Astrocyte (in vitro differentiated cells and primary cell): ENCODE measurements around the gene TNRC6C. TPM values are rescaled to one million over a fixed set of nuclear protein-coding genes. Genes with fewer than 3 reads are reported as not detected.

Experiments used
- DNase-seq: peaks from one replicate; pipeline ENCODE4 v3.0.0-alpha.2; 2010; ENCODE audit warnings: low read depth
- FAIRE-seq: peaks from 2 replicates; lab custom pipeline; 2011; peaks lifted over from hg19 to GRCh38; lab: Jason Lieb, UNC
- H2AFZ ChIP-seq: 2 replicates; pipeline ENCODE4 v1.6.0; 2012; ENCODE audit warnings: low read depth, low read length, inconsistent platforms
- H3K27ac ChIP-seq: 2 replicates; pipeline ENCODE4 v1.5.1; 2011; ENCODE audit warnings: low read depth, low read length, inconsistent platforms
- H3K27me3 ChIP-seq: 2 replicates; pipeline ENCODE4 v1.6.0; 2011; ENCODE audit warnings: low read length, inconsistent platforms; ENCODE audit not compliant: insufficient read depth
- H3K36me3 ChIP-seq: 2 replicates; pipeline ENCODE4 v1.5.1; 2011; ENCODE audit warnings: low read length, inconsistent platforms; ENCODE audit not compliant: insufficient read depth
- H3K4me1 ChIP-seq: 2 replicates; pipeline ENCODE4 v1.5.1; 2011; ENCODE audit warnings: low read length, inconsistent platforms; ENCODE audit not compliant: insufficient read depth
- H3K4me2 ChIP-seq: 2 replicates; pipeline ENCODE4 v1.6.0; 2012; ENCODE audit warnings: low read length, inconsistent platforms
- H3K4me3 ChIP-seq: 2 replicates; pipeline ENCODE4 v1.5.1; 2011; ENCODE audit warnings: low read depth, mild to moderate bottlenecking, low read length, inconsistent platforms; ENCODE audit not compliant: insufficient read depth
- H3K79me2 ChIP-seq: 2 replicates; pipeline ENCODE4 v1.6.0; 2012; ENCODE audit warnings: mild to moderate bottlenecking, low read length, inconsistent platforms; ENCODE audit not compliant: insufficient read depth
- H3K9ac ChIP-seq: 2 replicates; pipeline ENCODE4 v1.6.0; 2012; ENCODE audit warnings: mild to moderate bottlenecking, low read length, inconsistent platforms
- H3K9me3 ChIP-seq: 2 replicates; pipeline ENCODE4 v1.5.1; 2012; ENCODE audit warnings: low read depth, mild to moderate bottlenecking, low read length, inconsistent platforms; ENCODE audit not compliant: insufficient read depth
- H4K20me1 ChIP-seq: 2 replicates; pipeline ENCODE4 v1.6.0; 2012; ENCODE audit warnings: low read length, inconsistent platforms; ENCODE audit not compliant: insufficient read depth
- H3K27ac Mint-ChIP-seq: one replicate; pipeline ENCODE4 v1.8.0; 2021; ENCODE audit warnings: mild to moderate bottlenecking, mixed read lengths; ENCODE audit not compliant: unreplicated experiment
- H3K27me3 Mint-ChIP-seq: one replicate; pipeline ENCODE4 v1.8.0; 2021; ENCODE audit warnings: low read depth, mixed read lengths; ENCODE audit not compliant: unreplicated experiment
- H3K36me3 Mint-ChIP-seq: one replicate; pipeline ENCODE4 v1.8.0; 2021; ENCODE audit warnings: low read depth, mixed read lengths; ENCODE audit not compliant: unreplicated experiment
- H3K4me1 Mint-ChIP-seq: one replicate; pipeline ENCODE4 v1.8.0; 2021; ENCODE audit warnings: low read depth, mixed read lengths; ENCODE audit not compliant: unreplicated experiment
- H3K4me3 Mint-ChIP-seq: one replicate; pipeline ENCODE4 v1.8.0; 2021; ENCODE audit warnings: mild to moderate bottlenecking, moderate library complexity, mixed read lengths; ENCODE audit not compliant: unreplicated experiment
- H3K9me3 Mint-ChIP-seq: one replicate; pipeline ENCODE4 v1.8.0; 2021; ENCODE audit warnings: mild to moderate bottlenecking, mixed read lengths; ENCODE audit not compliant: unreplicated experiment
- CTCF ChIP-seq: IDR thresholded peaks from 2 replicates; pipeline ENCODE4 v1.5.1; 2011; ENCODE audit warnings: low read depth, mild to moderate bottlenecking, inconsistent platforms, low read length, moderate library complexity; ENCODE audit not compliant: insufficient read depth
- EZH2 ChIP-seq: IDR thresholded peaks from 2 replicates; pipeline ENCODE4 v1.6.1; 2012; ENCODE audit warnings: mild to moderate bottlenecking, low read length, inconsistent platforms; ENCODE audit not compliant: insufficient read depth
- total RNA-seq: library from RNA; stranded (reverse); gene quantifications from 2 replicates; pipeline ENCODE4 v1.2.1, GENCODE V29; 2021

Gene TNRC6C
- total RNA-seq, 1 donor from 2014 or later = 7.3 TPM

- H3K9me3 ChIP-seq = no peaks in the 10 kb centered on the region
- H3K27me3 Mint-ChIP-seq = no peaks in the 10 kb centered on the region
- no peak overlapping the region for H3K27ac Mint-ChIP-seq
- no peaks in the 10 kb centered on the region for H3K9me3 Mint-ChIP-seq
- peaks cover 10% of the 10 kb centered on the region for H3K4me1 ChIP-seq
- TF ChIP-seq EZH2 (no peak), CTCF (no peak)
- no peak overlapping the region for H3K4me2 ChIP-seq
- DNase-seq = no peak
- H3K79me2 ChIP-seq = no peaks in the 10 kb centered on the region
- H3K27ac ChIP-seq = no peak overlapping the region
- no peak overlapping the region for H2AFZ ChIP-seq
- H3K9ac ChIP-seq = no peak overlapping the region
- no peak overlapping the region for H3K4me3 ChIP-seq
- no peaks in the 10 kb centered on the region for H3K36me3 ChIP-seq
- H3K36me3 Mint-ChIP-seq = no peaks in the 10 kb centered on the region
- peaks cover 15% of the 10 kb centered on the region for H3K4me1 Mint-ChIP-seq
- no peaks in the 10 kb centered on the region for H4K20me1 ChIP-seq
- no peak overlapping the region for H3K4me3 Mint-ChIP-seq
- FAIRE-seq = no peak
- H3K27me3 ChIP-seq = no peaks in the 10 kb centered on the region
These were observed 185.0 kb downstream of the TNRC6C start for GRCh38 chr17:78143214-78144146.

- no peak for TF ChIP-seq EZH2
- TF ChIP-seq CTCF = no peak
- FAIRE-seq (no peak), DNase-seq (peak; percentile 25)
- Mint-ChIP-seq H3K36me3 (no peaks in the 10 kb centered on the region), H3K4me1 (peaks cover 15% of the 10 kb centered on the region), H3K4me3 (no peak overlapping the region), H3K27me3 (peaks cover 3% of the 10 kb centered on the region), H3K9me3 (no peaks in the 10 kb centered on the region), H3K27ac (peak overlapping the region; percentile 34)
- H3K79me2 ChIP-seq = no peaks in the 10 kb centered on the region
- H2AFZ ChIP-seq = no peak overlapping the region
- H3K27ac ChIP-seq = no peak overlapping the region
- no peaks in the 10 kb centered on the region for H3K9me3 ChIP-seq
- H3K36me3 ChIP-seq = no peaks in the 10 kb centered on the region
- H3K4me3 ChIP-seq = no peak overlapping the region
- no peak overlapping the region for H3K9ac ChIP-seq
- H4K20me1 ChIP-seq = no peaks in the 10 kb centered on the region
- peaks cover 10% of the 10 kb centered on the region for H3K4me1 ChIP-seq
- no peaks in the 10 kb centered on the region for H3K27me3 ChIP-seq
- no peak overlapping the region for H3K4me2 ChIP-seq
These were observed 185.7 kb downstream of the TNRC6C start for GRCh38 chr17:78144147-78144719.
